KMS-11 (cell line): ENCODE results near the gene CCDC27.

Experiments
- H2AFZ ChIP-seq: fragments of 200-600 bp; sonication (generic); 2 replicates; pipeline ENCODE4 v1.6.1; 2016; ENCODE audit warnings: antibody characterized with exemption, mixed run types, low read depth
- H3K27ac ChIP-seq: fragments of 200-600 bp; sonication (generic); 2 replicates; pipeline ENCODE4 v1.6.1; 2016; ENCODE audit warnings: mild to moderate bottlenecking, mixed run types
- H3K27me3 ChIP-seq: fragments of 200-600 bp; sonication (generic); 2 replicates; pipeline ENCODE4 v1.6.1; 2017; ENCODE audit warnings: mild to moderate bottlenecking, low read depth, mixed run types, moderate library complexity; ENCODE audit not compliant: insufficient read depth
- H3K36me3 ChIP-seq: fragments of 200-600 bp; sonication (generic); 2 replicates; pipeline ENCODE4 v1.6.1; 2017; ENCODE audit warnings: mild to moderate bottlenecking, mixed run types; ENCODE audit not compliant: insufficient read depth
- H3K4me1 ChIP-seq: fragments of 200-600 bp; sonication (generic); 2 replicates; pipeline ENCODE4 v1.6.1; 2016; ENCODE audit warnings: mild to moderate bottlenecking, low read depth, mixed run types; ENCODE audit not compliant: poor library complexity, severe bottlenecking
- H3K4me2 ChIP-seq: fragments of 200-600 bp; sonication (generic); 2 replicates; pipeline ENCODE4 v1.7.0; 2016; ENCODE audit warnings: mild to moderate bottlenecking, mixed run types
- H3K4me3 ChIP-seq: fragments of 200-600 bp; sonication (generic); IDR thresholded peaks from 2 replicates; pipeline ENCODE4 v1.6.1; 2017; ENCODE audit warnings: low read depth, low read length, mixed read lengths; ENCODE audit not compliant: insufficient read depth
- H3K79me2 ChIP-seq: fragments of 200-600 bp; sonication (generic); 2 replicates; pipeline ENCODE4 v1.6.1; 2016; ENCODE audit warnings: low read depth, mixed run types; ENCODE audit not compliant: insufficient read depth
- H3K9ac ChIP-seq: fragments of 200-600 bp; sonication (generic); 2 replicates; pipeline ENCODE4 v1.6.1; 2016; ENCODE audit warnings: mild to moderate bottlenecking, mixed run types
- H4K20me1 ChIP-seq: fragments of 200-600 bp; sonication (generic); 2 replicates; pipeline ENCODE4 v1.6.1; 2016; ENCODE audit warnings: mild to moderate bottlenecking, mixed run types; ENCODE audit not compliant: insufficient read depth
- TF ChIP-seq, protein P1 (sequence below): fragments of 200-600 bp; sonication (generic); conservative IDR thresholded peaks from 2 replicates; pipeline ENCODE4 v1.6.1; 2017; ENCODE audit warnings: low read depth, mild to moderate bottlenecking, antibody characterized with exemption, low read length, moderate library complexity, mixed read lengths

The CCDC27 gene

DNA sequence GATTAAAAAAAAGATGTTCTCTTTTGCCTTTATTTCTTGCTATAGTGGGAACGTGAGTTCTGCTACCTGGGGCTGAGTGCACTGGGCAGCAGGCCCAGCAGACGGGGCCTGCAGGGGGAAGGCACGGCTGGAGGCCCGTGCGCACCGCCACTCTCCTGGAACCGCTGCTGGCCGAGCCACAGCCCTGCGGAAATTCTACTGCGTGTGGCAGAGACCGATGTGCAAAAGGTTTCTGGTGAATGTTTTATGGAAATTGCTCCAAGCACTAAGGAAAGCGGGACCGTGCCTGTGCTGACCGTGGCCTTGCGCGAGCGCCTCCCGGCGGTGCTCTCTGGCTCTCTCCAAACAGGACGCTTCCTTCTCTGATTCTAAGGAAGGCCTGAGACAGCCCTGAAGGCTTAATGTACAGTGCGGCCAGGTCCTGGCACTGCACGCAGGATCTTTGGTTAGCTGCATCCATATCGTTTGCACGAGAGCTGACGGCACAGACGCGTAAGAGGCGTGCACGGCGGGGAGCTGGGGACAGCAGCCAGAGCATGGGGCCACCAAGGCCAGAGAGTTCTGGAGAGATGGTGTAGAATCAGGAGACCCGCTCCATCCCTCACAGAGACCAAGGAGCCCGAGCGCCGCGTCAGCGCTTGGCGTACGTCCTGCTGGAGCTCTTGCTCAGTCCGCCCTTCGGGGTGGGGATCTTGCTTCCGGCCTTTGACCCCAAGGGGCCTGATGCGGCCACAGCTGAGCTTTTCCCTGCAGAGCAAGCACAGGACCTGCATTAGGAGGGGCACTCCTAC is 62.7 kb downstream of the CCDC27 start:
- TF ChIP-seq, protein P1, sequence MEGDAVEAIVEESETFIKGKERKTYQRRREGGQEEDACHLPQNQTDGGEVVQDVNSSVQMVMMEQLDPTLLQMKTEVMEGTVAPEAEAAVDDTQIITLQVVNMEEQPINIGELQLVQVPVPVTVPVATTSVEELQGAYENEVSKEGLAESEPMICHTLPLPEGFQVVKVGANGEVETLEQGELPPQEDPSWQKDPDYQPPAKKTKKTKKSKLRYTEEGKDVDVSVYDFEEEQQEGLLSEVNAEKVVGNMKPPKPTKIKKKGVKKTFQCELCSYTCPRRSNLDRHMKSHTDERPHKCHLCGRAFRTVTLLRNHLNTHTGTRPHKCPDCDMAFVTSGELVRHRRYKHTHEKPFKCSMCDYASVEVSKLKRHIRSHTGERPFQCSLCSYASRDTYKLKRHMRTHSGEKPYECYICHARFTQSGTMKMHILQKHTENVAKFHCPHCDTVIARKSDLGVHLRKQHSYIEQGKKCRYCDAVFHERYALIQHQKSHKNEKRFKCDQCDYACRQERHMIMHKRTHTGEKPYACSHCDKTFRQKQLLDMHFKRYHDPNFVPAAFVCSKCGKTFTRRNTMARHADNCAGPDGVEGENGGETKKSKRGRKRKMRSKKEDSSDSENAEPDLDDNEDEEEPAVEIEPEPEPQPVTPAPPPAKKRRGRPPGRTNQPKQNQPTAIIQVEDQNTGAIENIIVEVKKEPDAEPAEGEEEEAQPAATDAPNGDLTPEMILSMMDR = no peak
- Histone ChIP-seq H3K36me3 (no peaks in the 10 kb centered on the region), H3K27me3 (no peaks in the 10 kb centered on the region), H3K4me3 (no peak overlapping the region), H3K9ac (no peak overlapping the region), H4K20me1 (no peaks in the 10 kb centered on the region), H3K4me1 (no peaks in the 10 kb centered on the region), H3K27ac (no peak overlapping the region), H3K79me2 (no peaks in the 10 kb centered on the region), H3K4me2 (no peak overlapping the region), H2AFZ (no peak overlapping the region)

DNA sequence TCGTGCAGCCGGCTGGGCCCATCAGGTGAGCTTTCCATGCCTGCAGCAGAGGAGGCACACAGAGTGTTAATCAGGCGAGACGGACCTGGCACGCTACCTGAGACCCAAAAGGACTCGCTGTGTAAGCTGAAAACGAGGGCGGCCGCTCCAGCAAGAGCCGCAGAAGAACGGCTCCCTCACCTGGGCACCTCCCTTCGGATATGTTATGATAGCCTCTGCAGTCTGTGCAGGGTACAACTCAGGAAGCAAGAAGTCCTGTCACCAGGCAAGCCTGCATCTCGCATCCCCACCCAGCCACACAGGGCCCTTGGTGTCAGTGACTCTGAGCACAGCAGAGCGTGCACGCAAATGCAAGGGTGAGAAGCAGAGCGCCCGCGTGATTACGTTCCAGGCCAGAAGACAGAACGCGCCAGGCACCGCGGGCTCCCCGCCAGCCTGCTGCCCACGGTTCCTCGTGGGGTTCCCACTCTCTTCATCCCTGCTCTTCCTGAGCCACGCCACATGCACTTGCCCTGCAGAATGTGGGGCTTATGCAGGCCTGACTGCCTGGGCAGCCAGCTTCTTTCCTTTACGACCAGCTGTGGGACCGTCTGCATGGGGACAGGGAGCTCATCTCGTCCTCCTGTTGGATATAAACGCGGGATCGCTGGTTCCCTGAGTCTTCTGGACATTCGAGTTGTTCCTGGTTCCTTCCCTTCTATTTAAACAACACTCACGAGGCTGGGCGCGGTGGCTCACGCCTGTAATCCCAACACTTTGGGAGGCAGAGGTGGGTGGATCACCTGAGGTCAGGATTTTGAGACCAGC is 64.3 kb downstream of the CCDC27 start:
- no peak overlapping the region for H3K4me2 ChIP-seq
- no peaks in the 10 kb centered on the region for H3K79me2 ChIP-seq
- H3K4me1 ChIP-seq = no peaks in the 10 kb centered on the region
- no peak overlapping the region for H3K4me3 ChIP-seq
- H2AFZ ChIP-seq = no peak overlapping the region
- no peaks in the 10 kb centered on the region for H3K36me3 ChIP-seq
- TF ChIP-seq, protein P1 = no peak
- no peak overlapping the region for H3K27ac ChIP-seq
- no peaks in the 10 kb centered on the region for H4K20me1 ChIP-seq
- H3K27me3 ChIP-seq = no peaks in the 10 kb centered on the region
- no peak overlapping the region for H3K9ac ChIP-seq

DNA sequence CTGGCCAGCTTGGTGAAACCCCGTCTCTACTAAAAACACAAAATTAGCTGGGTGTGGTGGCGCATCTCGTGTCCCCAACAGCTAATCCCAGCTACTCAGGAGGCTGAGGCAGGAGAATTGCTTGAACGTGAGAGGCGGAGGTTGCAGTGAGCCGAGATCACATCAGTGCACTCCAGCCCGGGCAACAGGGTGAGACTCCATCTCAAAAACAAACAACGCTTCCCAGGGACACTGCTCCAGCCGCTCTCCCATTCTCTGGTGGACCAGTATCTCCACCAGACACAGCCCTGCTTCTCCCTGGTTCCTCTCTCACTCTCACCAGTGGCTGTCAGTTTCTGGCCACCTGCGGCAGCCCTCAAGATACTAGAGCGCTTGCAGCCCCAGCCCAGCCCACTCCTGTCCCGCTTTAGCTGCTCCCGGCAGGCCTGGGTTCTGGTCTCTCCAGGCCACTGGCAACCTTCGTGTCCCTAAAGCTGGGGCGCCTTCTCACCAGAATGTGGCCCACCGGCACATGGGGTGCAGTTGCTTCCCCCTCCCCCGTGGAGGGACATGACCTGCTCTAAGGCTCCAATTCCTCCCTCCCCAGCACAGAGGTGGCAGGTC is 65.0 kb downstream of the CCDC27 start:
- no peak overlapping the region for H3K4me2 ChIP-seq
- no peak overlapping the region for H3K27ac ChIP-seq
- H2AFZ ChIP-seq = no peak overlapping the region
- no peaks in the 10 kb centered on the region for H3K36me3 ChIP-seq
- no peaks in the 10 kb centered on the region for H4K20me1 ChIP-seq
- TF ChIP-seq, protein P1 = no peak
- no peaks in the 10 kb centered on the region for H3K79me2 ChIP-seq
- H3K27me3 ChIP-seq = no peaks in the 10 kb centered on the region
- H3K4me3 ChIP-seq = no peak overlapping the region
- no peaks in the 10 kb centered on the region for H3K4me1 ChIP-seq
- no peak overlapping the region for H3K9ac ChIP-seq

GRCh38 chr1:3817821-3818597 is 65.8 kb downstream of the CCDC27 start:
- no peaks in the 10 kb centered on the region for H4K20me1 ChIP-seq
- no peaks in the 10 kb centered on the region for H3K4me1 ChIP-seq
- no peaks in the 10 kb centered on the region for H3K79me2 ChIP-seq
- no peak overlapping the region for H2AFZ ChIP-seq
- H3K27ac ChIP-seq = no peak overlapping the region
- no peaks in the 10 kb centered on the region for H3K36me3 ChIP-seq
- no peak overlapping the region for H3K4me2 ChIP-seq
- no peak overlapping the region for H3K9ac ChIP-seq
- no peak overlapping the region for H3K4me3 ChIP-seq
- H3K27me3 ChIP-seq = no peaks in the 10 kb centered on the region
- TF ChIP-seq, protein P1 = no peak
